Ammon's horn (tissue), 1 donor: ENCODE measurements around the gene NUSAP1.
"Not testable (repeated sequence)": the region's sequence is repeated elsewhere in the genome, so short reads cannot be mapped to it uniquely, and the experiment has no call there.

Experiments
- DNase-seq: peaks from one replicate; pipeline ENCODE4 v3.0.0-alpha.2; 2016; ENCODE audit warnings: low spot score

NUSAP1 gene

DNA sequence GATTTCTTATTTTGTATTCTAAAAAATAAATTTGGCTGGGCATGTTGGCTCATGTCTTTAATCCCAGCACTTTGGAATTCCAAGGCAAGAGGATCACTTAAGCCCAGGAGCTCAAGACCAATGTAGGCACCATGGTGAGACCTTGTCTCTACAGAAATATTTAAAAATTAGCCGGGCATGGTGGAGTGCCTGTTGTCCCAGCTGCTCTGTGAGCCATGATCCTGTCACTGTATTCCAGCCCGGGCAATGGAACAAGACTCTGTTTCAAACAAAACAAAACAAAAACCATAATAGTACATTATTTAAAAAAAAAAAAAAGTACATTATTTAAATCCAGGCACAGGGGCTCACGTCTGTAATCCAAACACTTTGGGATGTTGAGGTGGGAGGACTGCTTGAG lies 78.8 kb downstream of the NUSAP1 start:
- DNase-seq, result no peak

DNA sequence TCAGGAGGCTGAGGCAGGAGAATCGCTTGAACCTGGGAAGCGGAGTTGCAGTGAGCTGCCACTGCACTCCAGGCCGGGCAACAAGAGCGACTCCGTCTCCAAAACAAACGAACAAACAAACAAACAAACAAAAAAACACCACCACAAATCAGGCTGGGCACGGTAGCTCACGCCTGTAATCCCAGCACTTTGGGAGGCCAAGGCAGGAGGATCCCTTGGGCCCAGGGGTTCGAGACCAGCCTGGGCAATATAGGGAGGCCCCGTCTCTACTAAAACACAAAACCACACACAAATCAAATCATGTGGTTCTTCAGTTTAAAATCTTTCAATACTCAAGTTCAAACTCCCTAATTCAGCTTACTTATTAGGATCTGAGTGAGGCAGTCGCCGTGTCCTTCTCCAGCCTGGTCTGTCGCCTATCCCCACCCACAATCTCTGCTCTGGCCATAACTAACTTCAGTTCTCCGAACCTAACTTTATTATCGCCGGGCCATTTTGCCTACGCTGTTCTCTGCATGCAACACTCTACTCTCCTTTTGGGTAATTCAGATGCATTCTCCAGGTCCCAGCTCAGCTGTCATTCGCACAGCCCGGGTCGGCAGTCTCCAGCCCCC lies 83.6 kb downstream of the NUSAP1 start:
- no peak for DNase-seq

GRCh38 chr15:41416742-41417417 lies 84.2 kb downstream of the NUSAP1 start, which contains the start of gene RTF1:
Gene RTF1 (plus strand): TSS chr15:41417095. CDS start chr15:41417116, 21 bp downstream.
- DNase-seq, result peak; percentile 95

DNA sequence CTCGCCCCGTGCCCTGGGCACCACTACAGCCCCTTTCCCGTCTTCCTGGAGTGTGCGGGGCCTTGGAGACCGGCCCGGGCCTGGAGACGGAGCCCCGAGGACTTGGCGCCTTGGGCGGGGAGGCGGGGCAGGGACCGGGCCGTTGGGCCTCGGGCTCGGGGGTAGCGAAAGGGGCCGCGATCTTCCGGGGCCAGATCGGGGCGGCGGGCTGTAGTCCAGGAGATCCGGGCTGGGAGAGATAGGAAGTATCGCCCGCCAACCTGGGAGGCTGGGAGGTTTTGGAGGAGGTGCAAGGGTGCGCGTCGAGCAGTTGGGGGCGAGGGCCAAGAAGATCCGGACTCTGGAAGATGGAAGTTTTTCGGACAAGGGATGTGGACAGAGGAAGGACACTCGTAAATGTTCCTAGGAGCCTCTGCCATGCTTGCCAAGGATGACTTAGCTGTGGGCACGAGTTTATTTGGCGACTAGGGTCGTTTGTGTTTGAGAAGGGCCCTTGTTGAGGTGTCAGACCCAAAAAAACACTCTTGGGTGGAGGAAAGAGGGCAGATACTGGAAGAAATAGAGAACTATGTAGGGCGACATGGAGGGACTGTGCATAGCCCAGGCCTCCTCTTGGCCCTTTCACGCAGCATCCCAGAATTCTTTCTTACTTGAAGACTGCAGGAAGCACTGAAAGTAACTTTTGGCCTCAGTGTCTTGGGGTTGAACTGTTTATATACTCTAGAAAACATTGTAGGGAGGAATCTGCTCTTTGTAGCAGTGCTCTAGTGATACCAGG lies 84.9 kb downstream of the NUSAP1 start:
- DNase-seq, result no peak

DNA sequence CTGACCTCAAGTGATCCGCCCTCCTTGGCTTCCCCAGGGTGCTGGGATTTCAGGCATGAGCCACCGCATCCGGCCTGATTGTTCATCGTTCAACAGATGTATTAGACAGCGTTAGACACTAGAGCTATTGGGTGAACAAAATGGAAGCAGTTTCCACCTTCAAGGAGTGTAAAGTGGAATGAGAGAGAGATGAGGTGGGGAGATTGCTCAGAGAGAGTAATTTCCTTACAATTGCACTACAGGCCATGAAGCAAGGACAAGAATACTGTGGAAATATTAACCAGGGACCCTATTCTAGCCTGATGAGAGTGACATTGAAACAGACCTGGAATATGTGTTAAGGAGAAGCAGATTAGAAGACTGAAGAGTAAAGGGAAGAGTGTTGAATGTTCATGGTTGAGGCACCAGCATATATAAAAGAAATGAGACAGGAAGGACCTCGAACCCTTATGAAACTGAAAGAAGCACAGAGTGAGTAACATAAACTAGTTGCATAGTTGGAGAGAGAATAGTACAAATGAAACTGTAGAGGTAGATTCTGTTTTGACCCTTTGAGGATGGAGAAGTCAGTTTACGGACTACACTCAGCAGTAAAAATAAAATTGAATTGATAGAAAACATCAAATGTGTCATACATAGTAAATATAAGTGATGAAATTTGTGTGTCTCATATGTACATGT lies 91.4 kb downstream of the NUSAP1 start:
- DNase-seq, result no peak

GRCh38 chr15:41424809-41425208 lies 92.1 kb downstream of the NUSAP1 start:
- no peak for DNase-seq

DNA sequence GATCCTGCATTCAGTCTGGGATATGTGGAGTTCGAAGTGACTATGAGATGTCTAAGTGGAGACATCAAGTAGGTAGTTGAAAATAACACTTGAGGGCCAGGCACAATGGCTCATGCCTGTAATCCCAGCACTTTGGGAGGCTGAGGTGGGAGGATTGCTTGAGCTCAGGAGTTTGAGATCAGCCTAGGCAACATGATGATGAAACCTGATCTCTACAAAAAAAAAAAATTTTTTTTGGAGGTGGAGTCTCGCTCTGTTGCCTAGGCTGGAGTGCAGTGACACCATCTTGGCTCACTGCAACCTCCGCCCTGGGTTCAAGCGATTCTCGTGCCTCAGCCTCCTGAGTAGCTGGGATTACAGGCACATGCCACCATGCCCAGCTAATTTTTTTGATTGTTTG lies 93.2 kb downstream of the NUSAP1 start:
- not testable (repeated sequence) for DNase-seq

DNA sequence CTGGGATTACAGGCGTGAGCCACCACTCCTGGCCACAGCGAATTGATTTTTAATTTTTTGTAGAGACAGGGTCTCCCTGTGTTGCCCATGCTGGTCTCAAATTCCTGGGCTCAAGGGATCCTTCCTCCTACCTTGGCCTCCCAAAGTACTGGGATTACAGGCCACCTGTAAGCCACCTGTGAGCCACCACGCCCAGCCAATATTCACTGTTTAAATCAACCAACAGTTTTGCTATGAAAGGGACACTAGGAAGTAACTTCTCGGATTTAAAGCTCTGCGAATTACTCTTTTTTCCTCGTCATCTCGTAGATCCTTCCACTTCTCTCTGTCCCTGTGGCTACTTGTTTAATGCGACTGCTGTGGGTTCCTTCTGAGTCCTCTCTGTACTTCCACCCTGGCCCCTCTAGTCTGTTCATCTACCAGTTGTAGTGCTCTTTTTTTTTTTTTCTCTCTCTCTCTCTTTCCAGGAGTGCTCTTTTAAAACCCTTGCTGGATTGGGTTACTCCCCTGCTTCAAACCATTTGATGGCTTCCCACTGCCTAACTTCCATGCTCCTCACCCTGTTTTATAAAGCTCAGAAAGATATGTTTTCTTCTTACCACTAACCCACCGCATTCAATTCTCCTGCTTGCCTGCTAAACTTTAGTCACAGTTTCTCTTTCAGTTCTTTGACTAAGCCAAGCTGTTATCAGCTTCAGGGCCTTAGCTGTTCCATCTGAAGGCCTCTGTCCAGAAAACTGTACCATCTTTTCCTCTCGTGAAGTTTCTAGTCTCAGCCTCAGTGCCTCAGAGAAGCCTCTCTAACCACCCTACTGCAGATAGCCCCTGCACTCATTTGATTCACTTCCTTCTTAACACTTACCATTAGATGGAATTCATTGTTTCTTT lies 96.6 kb downstream of the NUSAP1 start:
- DNase-seq, result no peak
